ENCODE results near the gene ABLIM1. TPM values are rescaled to one million over a fixed set of nuclear protein-coding genes. Genes with fewer than 3 reads are reported as not detected.

Gene ABLIM1
- total RNA-seq, 1 experiment from 2014 or later, result 274 TPM

DNA sequence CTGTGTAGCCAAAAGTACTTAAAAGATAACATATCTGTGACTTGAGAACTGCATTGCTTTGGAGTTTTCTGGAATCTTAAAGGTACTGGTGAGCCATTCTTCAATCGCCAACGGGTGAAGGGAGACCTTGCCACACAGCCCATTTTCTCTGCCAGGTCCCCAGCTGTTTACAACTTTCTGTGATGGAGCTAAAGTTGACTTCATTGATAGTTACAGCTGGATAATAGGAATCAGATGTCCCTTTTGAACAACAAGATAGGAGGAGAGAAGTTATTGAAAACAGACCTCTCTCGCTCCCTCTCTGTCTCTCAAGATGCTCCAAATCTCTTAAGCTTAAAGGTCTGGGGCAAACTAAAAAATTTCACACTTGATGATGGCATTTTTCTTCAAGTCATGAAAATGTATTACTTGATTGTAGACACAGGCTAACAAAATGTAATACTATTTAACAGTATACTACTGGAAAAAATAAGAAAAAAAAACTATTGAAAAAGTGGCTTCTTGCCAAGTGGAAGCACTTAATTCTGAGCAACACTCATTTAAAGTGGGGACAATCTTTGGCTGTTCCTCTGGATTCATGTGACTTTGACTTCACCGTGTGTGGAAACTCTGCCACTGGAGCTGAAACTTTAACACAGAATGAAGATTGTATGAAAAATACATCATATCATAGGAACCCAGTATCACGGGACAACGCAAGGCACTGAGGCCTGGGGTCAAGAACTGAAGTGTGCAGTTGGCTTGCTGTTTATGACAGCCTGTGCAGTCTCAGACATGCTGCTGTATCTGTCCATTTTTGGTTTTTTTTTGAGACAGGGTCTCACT is 175.4 kb downstream of the ABLIM1 start:
- peaks cover 8% of the 10 kb centered on the region; the same call in 1 of the 2 replicates for H3K36me3 ChIP-seq (ENCODE audit: control insufficient read depth, insufficient read depth, low read length)
- POLR2A ChIA-PET, result interaction anchor here (0.6 kb wide), 1 partner anchor 284 kb away, joined by 4 read pairs; no protein-coding TSS in a partner anchor

DNA sequence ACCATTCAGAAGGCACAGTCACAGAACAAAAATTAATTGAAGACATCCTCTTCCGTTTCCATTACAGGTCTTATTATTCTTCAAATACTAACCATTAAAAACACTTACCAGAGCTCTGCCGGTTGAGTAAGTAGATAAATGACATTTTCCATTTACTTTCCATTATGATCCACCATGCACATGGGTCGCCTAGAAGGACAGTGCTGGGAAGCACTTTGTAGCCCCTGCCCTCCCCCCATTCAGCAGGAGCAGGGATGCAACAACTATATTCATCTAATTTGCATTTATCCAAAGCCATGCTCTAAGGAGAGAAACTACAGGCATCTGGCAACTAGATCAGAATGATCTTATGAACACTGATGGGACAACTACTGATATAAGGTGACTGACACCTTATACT is 177.0 kb downstream of the ABLIM1 start:
- Histone ChIP-seq H3K9me3 (ENCODE audit: control insufficient read depth, insufficient read depth, low read depth, low read length) (no peaks in the 10 kb centered on the region), H3K4me3 (ENCODE audit: low read depth in 2 of 2, low read length in 2 of 2) (no peak overlapping the region), H3K4me1 (ENCODE audit: control insufficient read depth, insufficient read depth, low read length) (no peaks in the 10 kb centered on the region), H3K27ac (ENCODE audit: low read length) (no peak overlapping the region), H3K36me3 (ENCODE audit: control insufficient read depth, insufficient read depth, low read length) (peaks cover 8% of the 10 kb centered on the region; the same call in 1 of the 2 replicates), H3K27me3 (ENCODE audit: control insufficient read depth, insufficient read depth, low read length) (no peaks in the 10 kb centered on the region)
- ATAC-seq (no peak), DNase-seq (ENCODE audit: low read depth, low spot score) (no peak)
- ChIA-PET POLR2A (no interaction called here), CTCF (no interaction called here)
- in situ Hi-C loops (cut with HindIII; ENCODE audit: low pct_unique_long_range_greater_than_20kb, low sequenced_read_pairs), result no loop called here
- BruUV-seq (replicated peaks), result no TSS peak
- intact Hi-C loops (cut with micrococcal nuclease; ENCODE audit: unreplicated experiment), result no loop called here
- no peak for TF ChIP-seq REST (IDR thresholded peaks at IDR 0.05; ENCODE audit: insufficient read depth in 1 of 2, low read depth in 2 of 2, low read length in 1 of 2)
- no peak for TF ChIP-seq SIN3A (IDR thresholded peaks at IDR 0.05; ENCODE audit: borderline replicate concordance, insufficient read depth, low read depth, low read length)
- no peak for TF ChIP-seq POLR2AphosphoS5 (IDR thresholded peaks at IDR 0.05; ENCODE audit: low read depth, low read length)
- no peak for TF ChIP-seq TCF7L2 (IDR thresholded peaks at IDR 0.05; ENCODE audit: low read depth, low read length)
- TF ChIP-seq, protein P1, sequence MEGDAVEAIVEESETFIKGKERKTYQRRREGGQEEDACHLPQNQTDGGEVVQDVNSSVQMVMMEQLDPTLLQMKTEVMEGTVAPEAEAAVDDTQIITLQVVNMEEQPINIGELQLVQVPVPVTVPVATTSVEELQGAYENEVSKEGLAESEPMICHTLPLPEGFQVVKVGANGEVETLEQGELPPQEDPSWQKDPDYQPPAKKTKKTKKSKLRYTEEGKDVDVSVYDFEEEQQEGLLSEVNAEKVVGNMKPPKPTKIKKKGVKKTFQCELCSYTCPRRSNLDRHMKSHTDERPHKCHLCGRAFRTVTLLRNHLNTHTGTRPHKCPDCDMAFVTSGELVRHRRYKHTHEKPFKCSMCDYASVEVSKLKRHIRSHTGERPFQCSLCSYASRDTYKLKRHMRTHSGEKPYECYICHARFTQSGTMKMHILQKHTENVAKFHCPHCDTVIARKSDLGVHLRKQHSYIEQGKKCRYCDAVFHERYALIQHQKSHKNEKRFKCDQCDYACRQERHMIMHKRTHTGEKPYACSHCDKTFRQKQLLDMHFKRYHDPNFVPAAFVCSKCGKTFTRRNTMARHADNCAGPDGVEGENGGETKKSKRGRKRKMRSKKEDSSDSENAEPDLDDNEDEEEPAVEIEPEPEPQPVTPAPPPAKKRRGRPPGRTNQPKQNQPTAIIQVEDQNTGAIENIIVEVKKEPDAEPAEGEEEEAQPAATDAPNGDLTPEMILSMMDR (IDR thresholded peaks at IDR 0.05), result no peak

More for the DNA sequence above, 175.4 kb downstream of the ABLIM1 start:
- H3K4me3 ChIP-seq (ENCODE audit: low read depth in 2 of 2, low read length in 2 of 2), result no peak overlapping the region
- H3K27ac ChIP-seq (ENCODE audit: low read length), result no peak overlapping the region
- no peak for DNase-seq (ENCODE audit: low read depth, low spot score)
- in situ Hi-C loops (cut with HindIII; ENCODE audit: low pct_unique_long_range_greater_than_20kb, low sequenced_read_pairs) (no loop called here), intact Hi-C loops (cut with micrococcal nuclease; ENCODE audit: unreplicated experiment) (no loop called here)
- H3K4me1 ChIP-seq (ENCODE audit: control insufficient read depth, insufficient read depth, low read length), result 0 out of 2 replicates have a peak, but pooled peaks cover 2% of the 10 kb centered on the region
- no peaks in the 10 kb centered on the region for H3K9me3 ChIP-seq (ENCODE audit: control insufficient read depth, insufficient read depth, low read depth, low read length)
- no TSS peak for BruUV-seq (replicated peaks)
- no peak for ATAC-seq
- no peak for TF ChIP-seq TCF7L2 (IDR thresholded peaks at IDR 0.05; ENCODE audit: low read depth, low read length)
- TF ChIP-seq POLR2AphosphoS5 (IDR thresholded peaks at IDR 0.05; ENCODE audit: low read depth, low read length), result no peak
- no peak for TF ChIP-seq REST (IDR thresholded peaks at IDR 0.05; ENCODE audit: insufficient read depth in 1 of 2, low read depth in 2 of 2, low read length in 1 of 2)
- no peak for TF ChIP-seq SIN3A (IDR thresholded peaks at IDR 0.05; ENCODE audit: borderline replicate concordance, insufficient read depth, low read depth, low read length)
- TF ChIP-seq, protein P1 (IDR thresholded peaks at IDR 0.05), result no peak
- H3K27me3 ChIP-seq (ENCODE audit: control insufficient read depth, insufficient read depth, low read length), result no peaks in the 10 kb centered on the region
- CTCF ChIA-PET, result no interaction called here

Data from Panc1 (cell line).